OCI-LY7 (cell line): Measurements from ENCODE around the gene ANKRD16. TPM values are rescaled to one million over a fixed set of nuclear protein-coding genes. Genes with fewer than 3 reads are reported as not detected.

ENCODE experiments used
- BruUV-seq: library from RNA; stranded (reverse); fragments of 400-500 nt; replicated peaks from 2 replicates; lab custom pipeline; 2021; lab: Mats Ljungman, UMichigan
- CTCF ChIA-PET: fragments of 300-600 bp; sonication (Branson Sonifier 250); formaldehyde crosslinking; loops from one replicate; lab custom pipeline; 2022; ENCODE audit warnings: antibody characterized with exemption; ENCODE audit not compliant: unreplicated experiment; lab: Charles Lee
- POLR2A ChIA-PET: fragments of 300-600 bp; sonication (Branson Sonifier 250); formaldehyde crosslinking; loops from one replicate; lab custom pipeline; 2022; ENCODE audit warnings: antibody characterized with exemption; lab: Charles Lee
- DNase-seq: peaks from one replicate; pipeline ENCODE4 v3.0.0-alpha.2; 2015; ENCODE audit warnings: low spot score
- H2AFZ ChIP-seq: fragments of 200-600 bp; sonication (generic), shearing (Covaris generic); 2 replicates; pipeline ENCODE4 v1.6.1; 2014; ENCODE audit warnings: mild to moderate bottlenecking, antibody characterized with exemption, low read length, moderate library complexity
- H3K27ac ChIP-seq: fragments of 200-600 bp; sonication (generic); 2 replicates; pipeline ENCODE4 v1.5.1; 2014; ENCODE audit warnings: mixed run types, low read depth, mild to moderate bottlenecking, moderate library complexity, low read length, inconsistent platforms; ENCODE audit not compliant: poor library complexity, severe bottlenecking
- H3K36me3 ChIP-seq: fragments of 200-600 bp; sonication (generic); 2 replicates; pipeline ENCODE4 v1.6.1; 2014; ENCODE audit warnings: mild to moderate bottlenecking, antibody characterized with exemption, low read length, moderate library complexity, mixed read lengths; ENCODE audit not compliant: insufficient read depth
- H3K4me1 ChIP-seq: fragments of 200-600 bp; sonication (generic); 2 replicates; pipeline ENCODE4 v1.5.1; 2014; ENCODE audit warnings: mild to moderate bottlenecking, low read length; ENCODE audit not compliant: insufficient read depth, poor library complexity, severe bottlenecking
- H3K4me2 ChIP-seq: fragments of 200-600 bp; sonication (generic); 2 replicates; pipeline ENCODE4 v1.6.1; 2014; ENCODE audit warnings: mild to moderate bottlenecking, low read length
- H3K4me3 ChIP-seq: fragments of 200-600 bp; sonication (generic); 2 replicates; pipeline ENCODE4 v1.5.1; 2014; ENCODE audit warnings: mild to moderate bottlenecking, low read depth, low read length; ENCODE audit not compliant: poor library complexity, severe bottlenecking
- H3K79me2 ChIP-seq: fragments of 200-600 bp; sonication (generic); 2 replicates; pipeline ENCODE4 v1.6.1; 2016; ENCODE audit warnings: low read depth, mild to moderate bottlenecking, low read length, moderate library complexity, mixed read lengths; ENCODE audit not compliant: insufficient read depth
- H3K9me2 ChIP-seq: fragments of 200-600 bp; sonication (generic); 2 replicates; pipeline ENCODE4 v1.6.1; 2016; ENCODE audit warnings: mild to moderate bottlenecking, low read length, mixed read lengths; ENCODE audit not compliant: insufficient read depth
- H3K9me3 ChIP-seq: fragments of 200-600 bp; sonication (generic); 2 replicates; pipeline ENCODE4 v1.6.1; 2014; ENCODE audit warnings: mild to moderate bottlenecking, mixed run types, low read length, mixed read lengths
- H4K20me1 ChIP-seq: fragments of 200-600 bp; sonication (generic); 2 replicates; pipeline ENCODE4 v1.6.1; 2014; ENCODE audit warnings: mild to moderate bottlenecking, antibody characterized with exemption, low read length, moderate library complexity, mixed read lengths; ENCODE audit not compliant: insufficient read depth
- EZH2phosphoT487 ChIP-seq: fragments of 200-600 bp; sonication (generic); IDR thresholded peaks from 2 replicates; pipeline ENCODE4 v1.6.1; 2018; ENCODE audit warnings: low read depth, borderline replicate concordance, mild to moderate bottlenecking, mixed run types, antibody characterized with exemption, low read length, moderate library complexity, mixed read lengths
- intact Hi-C: fragments of 100-400 bp; cut with micrococcal nuclease; formaldehyde crosslinking; loops from one replicate; pipeline ENCODE4 v1.10.0; 2022; ENCODE audit not compliant: unreplicated experiment
- total RNA-seq, 2 experiments: library from RNA; depleted of rRNA in 1 of 2; stranded (reverse); fragments of >200 nt in 1 of 2; shearing (Covaris generic) in 1 of 2; gene quantifications; 2 replicates each; pipeline ENCODE4 v1.2.3, GENCODE V29; 2014 to 2022
- TF ChIP-seq, protein P1 (sequence below): fragments of 200-600 bp; sonication (generic); conservative IDR thresholded peaks from 2 replicates; pipeline ENCODE4 v1.5.1; 2014; ENCODE audit warnings: mild to moderate bottlenecking, antibody characterized with exemption, low read length, moderate library complexity, mixed read lengths

Gene ANKRD16
- total RNA-seq, 2 experiments from 2014 or later: 7.9 to 12.0 TPM

DNA sequence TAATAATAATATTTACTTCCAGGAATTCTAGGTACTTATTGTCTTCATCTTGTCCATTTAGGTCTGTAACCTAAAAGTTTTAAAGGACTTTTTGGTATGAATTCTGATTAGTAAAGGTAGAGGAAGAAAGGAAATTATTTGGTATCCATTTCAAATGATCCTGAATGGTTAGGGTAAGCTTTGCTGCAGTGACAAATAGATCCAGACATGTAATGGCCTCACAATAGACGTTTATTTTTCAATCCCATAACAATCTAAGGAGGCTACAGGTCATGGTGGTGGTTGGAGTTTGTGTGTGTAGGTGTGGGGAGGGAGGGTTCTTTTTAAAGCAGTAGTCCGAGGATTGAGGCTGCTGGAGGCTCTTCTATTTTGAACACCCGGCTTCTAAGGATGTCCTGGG lies 5.7 kb upstream of the ANKRD16 start:
- Histone ChIP-seq H3K9me2 (no peaks in the 10 kb centered on the region), H3K27ac (peak overlapping the region; percentile 68), H3K4me3 (peak overlapping the region; percentile 3), H2AFZ (no peak overlapping the region), H3K79me2 (peaks cover 28% of the 10 kb centered on the region), H3K36me3 (peaks cover 59% of the 10 kb centered on the region), H3K9me3 (no peaks in the 10 kb centered on the region), H3K4me1 (peaks cover 28% of the 10 kb centered on the region), H3K4me2 (peak overlapping the region; percentile 45), H4K20me1 (no peaks in the 10 kb centered on the region)
- CTCF ChIA-PET: no interaction called here
- POLR2A ChIA-PET: interaction anchor here (0.7 to 2.0 kb wide), 2 partner anchors 11 to 13 kb away, joined by 4 to 6 read pairs; no protein-coding TSS in a partner anchor
- intact Hi-C loops: no loop called here
- no TSS peak for BruUV-seq
- no peak for TF ChIP-seq EZH2phosphoT487
- TF ChIP-seq, protein P1, sequence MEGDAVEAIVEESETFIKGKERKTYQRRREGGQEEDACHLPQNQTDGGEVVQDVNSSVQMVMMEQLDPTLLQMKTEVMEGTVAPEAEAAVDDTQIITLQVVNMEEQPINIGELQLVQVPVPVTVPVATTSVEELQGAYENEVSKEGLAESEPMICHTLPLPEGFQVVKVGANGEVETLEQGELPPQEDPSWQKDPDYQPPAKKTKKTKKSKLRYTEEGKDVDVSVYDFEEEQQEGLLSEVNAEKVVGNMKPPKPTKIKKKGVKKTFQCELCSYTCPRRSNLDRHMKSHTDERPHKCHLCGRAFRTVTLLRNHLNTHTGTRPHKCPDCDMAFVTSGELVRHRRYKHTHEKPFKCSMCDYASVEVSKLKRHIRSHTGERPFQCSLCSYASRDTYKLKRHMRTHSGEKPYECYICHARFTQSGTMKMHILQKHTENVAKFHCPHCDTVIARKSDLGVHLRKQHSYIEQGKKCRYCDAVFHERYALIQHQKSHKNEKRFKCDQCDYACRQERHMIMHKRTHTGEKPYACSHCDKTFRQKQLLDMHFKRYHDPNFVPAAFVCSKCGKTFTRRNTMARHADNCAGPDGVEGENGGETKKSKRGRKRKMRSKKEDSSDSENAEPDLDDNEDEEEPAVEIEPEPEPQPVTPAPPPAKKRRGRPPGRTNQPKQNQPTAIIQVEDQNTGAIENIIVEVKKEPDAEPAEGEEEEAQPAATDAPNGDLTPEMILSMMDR: no peak
- DNase-seq: no peak

DNA sequence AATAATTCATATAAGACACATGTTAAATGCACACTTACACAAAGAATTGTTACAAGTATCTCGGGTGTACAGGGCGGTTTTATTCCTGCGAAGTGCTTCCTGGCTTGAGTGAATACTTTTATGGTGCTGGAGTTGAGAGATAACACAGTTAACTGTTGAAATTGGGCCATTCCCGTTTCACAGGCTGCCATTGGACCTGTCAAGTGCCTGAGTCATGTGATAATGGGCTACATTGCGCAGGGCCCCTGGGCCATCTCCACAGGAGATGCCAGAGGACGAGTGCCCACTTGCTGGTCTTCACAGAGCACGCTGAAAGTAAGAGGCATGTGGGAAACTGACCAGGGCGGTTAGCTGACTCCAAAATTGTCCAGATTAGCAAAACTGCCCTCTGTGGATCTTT lies 5.2 kb upstream of the ANKRD16 start:
- Histone ChIP-seq H4K20me1 (no peaks in the 10 kb centered on the region), H2AFZ (no peak overlapping the region), H3K9me2 (no peaks in the 10 kb centered on the region), H3K4me3 (no peak overlapping the region), H3K27ac (no peak overlapping the region), H3K4me1 (peaks cover 28% of the 10 kb centered on the region), H3K9me3 (no peaks in the 10 kb centered on the region), H3K4me2 (no peak overlapping the region), H3K36me3 (peaks cover 59% of the 10 kb centered on the region), H3K79me2 (peaks cover 28% of the 10 kb centered on the region)
- BruUV-seq: no TSS peak
- CTCF ChIA-PET: no interaction called here
- TF ChIP-seq, protein P1: no peak
- no peak for TF ChIP-seq EZH2phosphoT487
- no peak for DNase-seq
- intact Hi-C loops: loop anchor here (5.0 kb wide), 1 partner anchor 192 kb away; the partner anchor contains the start of gene RBM17
- POLR2A ChIA-PET: interaction anchor here (0.6 to 1.6 kb wide), 4 partner anchors 9 to 708 kb away, joined by 3 to 9 read pairs (median 6); no protein-coding TSS in a partner anchor

GRCh38 chr10:5894403-5894802 lies 4.7 kb upstream of the ANKRD16 start:
- Histone ChIP-seq H3K9me3 (no peaks in the 10 kb centered on the region), H3K4me1 (peaks cover 28% of the 10 kb centered on the region), H2AFZ (no peak overlapping the region), H3K9me2 (no peaks in the 10 kb centered on the region), H4K20me1 (no peaks in the 10 kb centered on the region), H3K79me2 (peaks cover 28% of the 10 kb centered on the region), H3K27ac (no peak overlapping the region), H3K4me3 (no peak overlapping the region), H3K36me3 (peaks cover 59% of the 10 kb centered on the region), H3K4me2 (no peak overlapping the region)
- ChIA-PET POLR2A (interaction anchor here (0.6 to 1.6 kb wide), 8 partner anchors 8 to 708 kb away, joined by 3 to 9 read pairs (median 3); no protein-coding TSS in a partner anchor), CTCF (no interaction called here)
- intact Hi-C loops: loop anchor here (5.0 kb wide), 1 partner anchor 193 kb away; the partner anchor contains the start of gene RBM17
- DNase-seq: no peak
- TF ChIP-seq EZH2phosphoT487: no peak
- TF ChIP-seq, protein P1: no peak
- BruUV-seq: no TSS peak
